ENCODE measurements around the gene IGFL3. TPM values are rescaled to one million over a fixed set of nuclear protein-coding genes. Genes with fewer than 3 reads are reported as not detected.

Gene IGFL3
- total RNA-seq, 1 donor from 2014 or later: not detected

GRCh38 chr19:46125447-46125846 is 959 bp upstream of the IGFL3 start:
- no peaks in the 10 kb centered on the region for H3K36me3 Mint-ChIP-seq
- H3K4me3 Mint-ChIP-seq: no peak overlapping the region
- no peak for TF ChIP-seq CTCF (conservative IDR thresholded peaks at IDR 0.05)
- H3K4me1 Mint-ChIP-seq (ENCODE audit: unreplicated experiment): no peaks in the 10 kb centered on the region
- DNase-seq (ENCODE audit: extremely low spot score, unreplicated experiment): no peak
- no peaks in the 10 kb centered on the region for H3K9me3 Mint-ChIP-seq
- H3K27me3 Mint-ChIP-seq: no peaks in the 10 kb centered on the region
- H3K27ac Mint-ChIP-seq: no peak overlapping the region

- no peak for DNase-seq (ENCODE audit: extremely low spot score, unreplicated experiment)
- Mint-ChIP-seq H3K4me3 (peak overlapping the region; percentile 37), H3K4me1 (ENCODE audit: unreplicated experiment) (peaks cover 16% of the 10 kb centered on the region), H3K9me3 (no peaks in the 10 kb centered on the region), H3K27me3 (no peaks in the 10 kb centered on the region), H3K27ac (peak overlapping the region; percentile 50), H3K36me3 (no peaks in the 10 kb centered on the region)
- TF ChIP-seq CTCF (conservative IDR thresholded peaks at IDR 0.05): no peak
Measured at GRCh38 chr19:46118136-46118535, 6.4 kb downstream of the IGFL3 start.

DNA sequence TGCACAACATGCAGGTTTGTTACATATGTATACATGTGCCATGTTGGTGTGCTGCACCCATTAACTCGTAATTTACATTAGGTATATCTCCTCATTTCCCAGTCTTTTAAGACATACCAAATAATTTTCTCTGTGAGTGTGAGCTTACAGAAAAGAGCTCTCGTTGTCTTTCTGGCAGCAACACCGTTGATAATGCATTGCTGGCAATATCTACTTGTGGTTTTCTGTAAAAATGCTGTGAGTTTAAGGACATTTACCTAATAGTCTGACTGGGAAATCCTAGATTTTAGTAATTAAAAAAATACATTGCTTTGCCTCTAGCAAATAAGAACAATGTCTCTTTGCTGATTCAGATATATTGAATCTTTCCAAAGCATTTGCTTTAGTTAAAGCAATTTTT is 8.4 kb downstream of the IGFL3 start:
- no peaks in the 10 kb centered on the region for H3K27me3 Mint-ChIP-seq
- DNase-seq (ENCODE audit: extremely low spot score, unreplicated experiment): no peak
- no peak for TF ChIP-seq CTCF (conservative IDR thresholded peaks at IDR 0.05)

DNA sequence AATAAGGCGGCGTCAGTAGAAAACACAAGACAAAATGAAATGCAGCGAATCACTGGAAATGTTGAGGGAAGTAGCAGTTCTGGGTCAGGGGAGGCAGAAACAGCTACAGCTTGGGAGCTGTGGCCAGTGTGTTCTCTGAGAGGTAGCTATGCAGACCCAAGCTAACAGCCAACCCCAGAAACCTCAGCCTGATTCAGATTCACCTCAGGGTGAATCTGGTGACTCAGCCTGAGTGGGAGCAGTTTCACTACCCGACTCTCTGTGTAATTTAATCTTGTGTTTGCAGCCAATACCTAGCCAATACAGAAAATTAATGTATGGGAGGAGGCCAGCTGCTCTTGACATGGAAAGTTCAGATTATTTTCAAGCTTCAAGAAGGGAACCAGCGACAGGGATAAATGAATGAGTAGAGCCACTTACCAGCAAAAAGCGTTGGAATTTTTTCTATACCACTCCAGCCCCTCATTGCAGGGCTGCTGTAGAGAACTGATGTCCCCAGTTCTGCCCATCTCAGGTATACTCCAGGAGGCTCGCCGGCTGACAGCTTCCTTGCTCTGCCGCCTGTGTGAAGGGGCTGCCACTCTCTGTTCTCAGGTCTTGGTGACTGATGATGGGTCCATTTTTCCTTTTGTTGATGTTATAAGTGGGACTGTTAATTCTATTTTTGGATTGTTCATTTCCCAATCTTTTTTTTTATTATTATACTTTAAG is 8.9 kb downstream of the IGFL3 start:
- Mint-ChIP-seq H3K4me3 (peak overlapping the region; percentile 26), H3K27ac (peak overlapping the region; percentile 89), H3K36me3 (no peaks in the 10 kb centered on the region), H3K9me3 (no peaks in the 10 kb centered on the region), H3K4me1 (ENCODE audit: unreplicated experiment) (peaks cover 24% of the 10 kb centered on the region), H3K27me3 (no peaks in the 10 kb centered on the region)
- TF ChIP-seq CTCF (conservative IDR thresholded peaks at IDR 0.05): no peak
- no peak for DNase-seq (ENCODE audit: extremely low spot score, unreplicated experiment)

More for the DNA sequence above, 8.4 kb downstream of the IGFL3 start:
- Mint-ChIP-seq H3K4me3 (no peak overlapping the region), H3K4me1 (ENCODE audit: unreplicated experiment) (peaks cover 24% of the 10 kb centered on the region), H3K9me3 (no peaks in the 10 kb centered on the region), H3K36me3 (no peaks in the 10 kb centered on the region), H3K27ac (peak overlapping the region; percentile 89)

GRCh38 chr19:46113726-46114125 is 10.8 kb downstream of the IGFL3 start:
- Mint-ChIP-seq H3K9me3 (no peaks in the 10 kb centered on the region), H3K36me3 (no peaks in the 10 kb centered on the region), H3K27me3 (no peaks in the 10 kb centered on the region), H3K4me1 (ENCODE audit: unreplicated experiment) (peaks cover 24% of the 10 kb centered on the region), H3K4me3 (no peak overlapping the region), H3K27ac (peak overlapping the region; percentile 69)
- no peak for TF ChIP-seq CTCF (conservative IDR thresholded peaks at IDR 0.05)
- DNase-seq (ENCODE audit: extremely low spot score, unreplicated experiment): no peak
